Kidney (tissue), 14 donors: ENCODE measurements around the gene MGAM2. TPM values are rescaled to one million over a fixed set of nuclear protein-coding genes. Genes with fewer than 3 reads are reported as not detected.

Experiments
- DNase-seq, 5 donors: peaks; one replicate each; pipeline ENCODE4 v3.0.0-alpha.2; 2013 to 2020
- FAIRE-seq: peaks from 2 replicates; lab custom pipeline; 2012; peaks lifted over from hg19 to GRCh38; lab: Jason Lieb, UNC
- H3K27ac ChIP-seq, 2 donors: one replicate each; pipeline ENCODE4 v1.7.0; 2013; ENCODE audit warnings: low read depth in 2 of 2, low read length in 2 of 2, inconsistent platforms in 1 of 2
- H3K27me3 ChIP-seq: one replicate; pipeline ENCODE4 v1.7.1; 2013; ENCODE audit warnings: low read length, inconsistent platforms; ENCODE audit not compliant: control insufficient read depth, insufficient read depth
- H3K36me3 ChIP-seq, 3 donors: one replicate each; pipeline versions ENCODE4 v1.7.0 to v1.7.1; 2013; ENCODE audit warnings: low read length in 3 of 3, control low read depth in 1 of 3, inconsistent platforms in 1 of 3; ENCODE audit not compliant: insufficient read depth in 3 of 3, control insufficient read depth in 2 of 3
- H3K4me1 ChIP-seq, 3 donors: one replicate each; pipeline versions ENCODE4 v1.7.0 to v1.7.1; 2013; ENCODE audit warnings: low read length in 3 of 3, inconsistent platforms in 1 of 3, low read depth in 1 of 3; ENCODE audit not compliant: control insufficient read depth in 2 of 3, insufficient read depth in 2 of 3
- H3K4me3 ChIP-seq, 3 donors: one replicate each; pipeline versions ENCODE4 v1.7.0 to v1.8.1; 2013; ENCODE audit warnings: low read length in 3 of 3, control low read depth in 1 of 3, inconsistent platforms in 1 of 3
- H3K9ac ChIP-seq, 3 donors: one replicate each; pipeline versions ENCODE4 v1.7.0 to v1.7.1; 2013; ENCODE audit warnings: low read length in 3 of 3, control low read depth in 1 of 3, inconsistent platforms in 1 of 3
- H3K9me3 ChIP-seq, 3 donors: one replicate each; pipeline versions ENCODE4 v1.7.0 to v1.7.1; 2013; ENCODE audit warnings: low read length in 3 of 3, control low read depth in 1 of 3, inconsistent platforms in 1 of 3; ENCODE audit not compliant: control insufficient read depth in 2 of 3, insufficient read depth in 1 of 3
- intact Hi-C: fragments of 100-400 bp; cut with DNase I; formaldehyde crosslinking; loops from one replicate; pipeline ENCODE4 v1.11.1; 2022
- polyA plus RNA-seq: library from polyadenylated mRNA; stranded (reverse); fragments of 350-450 nt; fragmentation: Illumina TruSeq; extraction: RNeasy Lipid Tissue Mini Kit (QIAGEN cat#74804); gene quantifications from one replicate; pipeline ENCODE4 v1.2.3, GENCODE V29; 2014; ENCODE audit warnings: low read depth, low replicate concordance; ENCODE audit not compliant: insufficient read depth
- total RNA-seq: library from RNA; stranded (reverse); fragmentation: NEBNext Ultra II Directional; extraction: Animal tissue kit (Norgen Biotek cat#: 25700); gene quantifications from one replicate; pipeline ENCODE4 v1.2.1, GENCODE V29; 2021
- TF ChIP-seq, protein P1 (sequence below): IDR thresholded peaks from 3 replicates; pipeline ENCODE4 v1.5.1; 2012; ENCODE audit warnings: mild to moderate bottlenecking, moderate library complexity, borderline replicate concordance; ENCODE audit not compliant: insufficient read depth; ENCODE audit errors: extremely low read depth
- donor health status: control.
- donor health status: control.
- donor health status: control.
- donor health status: control.
- donor health status: control.
- donor health status: DM: yes; HTN: yes; CAD: no.
- donor health status: Normal renal cell carcinoma (clear cell type).

The MGAM2 gene
- total and polyA plus RNA-seq, 2 donors from 2014 or later = 0.13 TPM; not detected in 1

DNA sequence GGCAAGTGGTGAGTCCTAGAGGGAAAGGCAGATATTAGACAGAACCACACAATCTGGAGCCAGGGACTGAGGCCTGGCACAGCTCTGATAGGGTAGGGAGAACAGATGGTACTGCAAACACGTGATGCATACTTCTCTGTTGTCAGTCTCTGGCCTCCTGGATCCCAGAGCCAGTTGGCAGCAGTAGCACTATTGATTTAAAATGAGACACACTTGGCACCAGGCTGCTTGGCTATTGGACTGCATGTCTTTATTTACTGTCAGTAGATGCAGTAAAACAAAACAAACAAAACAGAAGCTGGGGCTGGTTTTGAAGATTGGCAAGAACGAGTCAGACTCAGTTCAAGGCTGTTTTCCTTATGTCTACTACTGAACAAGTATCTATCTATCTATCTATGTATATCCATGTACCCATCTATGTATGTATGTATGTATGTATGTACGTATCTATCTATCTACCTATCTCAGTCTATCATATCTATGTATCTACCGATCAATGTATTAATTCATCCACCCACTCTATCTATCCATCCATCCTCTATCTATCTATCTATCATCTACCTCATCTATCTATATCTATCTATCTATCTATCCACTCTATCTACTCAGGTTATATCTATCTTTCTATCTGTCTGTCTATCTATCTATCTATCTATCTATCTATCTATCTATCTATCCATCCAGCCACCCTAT lies 23.4 kb upstream of the MGAM2 start:
- no peak overlapping the region for H3K27ac ChIP-seq
- H3K9ac ChIP-seq = no peak overlapping the region

DNA sequence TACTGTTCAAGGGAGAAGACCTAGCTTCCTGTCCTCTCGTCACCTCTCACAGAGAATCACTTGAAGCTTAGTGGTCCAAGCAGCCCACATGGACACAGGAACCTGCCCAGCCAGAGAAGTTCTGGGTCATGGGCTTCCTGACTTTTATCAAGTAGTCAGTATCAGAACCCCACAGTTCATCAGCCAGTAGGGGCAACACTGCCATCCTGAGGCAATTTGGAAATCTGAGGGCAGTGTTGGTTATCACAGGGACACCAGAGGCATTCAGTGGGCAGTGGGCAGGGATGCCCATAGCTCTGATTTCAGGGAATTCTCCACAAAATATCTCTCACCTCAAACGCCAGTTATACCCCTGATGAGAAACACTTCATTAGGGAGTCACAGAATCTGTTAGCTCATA lies 22.5 kb upstream of the MGAM2 start:
- H3K27ac ChIP-seq = no peak overlapping the region
- FAIRE-seq (no peak), DNase-seq (no peak)
- H3K9me3 ChIP-seq = no peaks in the 10 kb centered on the region
- no peaks in the 10 kb centered on the region for H3K27me3 ChIP-seq
- no peaks in the 10 kb centered on the region for H3K4me1 ChIP-seq
- no peaks in the 10 kb centered on the region for H3K36me3 ChIP-seq
- intact Hi-C loops = no loop called here
- H3K9ac ChIP-seq = no peak overlapping the region
- H3K4me3 ChIP-seq = no peak overlapping the region
- TF ChIP-seq, protein P1, sequence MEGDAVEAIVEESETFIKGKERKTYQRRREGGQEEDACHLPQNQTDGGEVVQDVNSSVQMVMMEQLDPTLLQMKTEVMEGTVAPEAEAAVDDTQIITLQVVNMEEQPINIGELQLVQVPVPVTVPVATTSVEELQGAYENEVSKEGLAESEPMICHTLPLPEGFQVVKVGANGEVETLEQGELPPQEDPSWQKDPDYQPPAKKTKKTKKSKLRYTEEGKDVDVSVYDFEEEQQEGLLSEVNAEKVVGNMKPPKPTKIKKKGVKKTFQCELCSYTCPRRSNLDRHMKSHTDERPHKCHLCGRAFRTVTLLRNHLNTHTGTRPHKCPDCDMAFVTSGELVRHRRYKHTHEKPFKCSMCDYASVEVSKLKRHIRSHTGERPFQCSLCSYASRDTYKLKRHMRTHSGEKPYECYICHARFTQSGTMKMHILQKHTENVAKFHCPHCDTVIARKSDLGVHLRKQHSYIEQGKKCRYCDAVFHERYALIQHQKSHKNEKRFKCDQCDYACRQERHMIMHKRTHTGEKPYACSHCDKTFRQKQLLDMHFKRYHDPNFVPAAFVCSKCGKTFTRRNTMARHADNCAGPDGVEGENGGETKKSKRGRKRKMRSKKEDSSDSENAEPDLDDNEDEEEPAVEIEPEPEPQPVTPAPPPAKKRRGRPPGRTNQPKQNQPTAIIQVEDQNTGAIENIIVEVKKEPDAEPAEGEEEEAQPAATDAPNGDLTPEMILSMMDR = no peak

More for the DNA sequence above, 23.4 kb upstream of the MGAM2 start:
- H3K27me3 ChIP-seq = no peaks in the 10 kb centered on the region
- no peak overlapping the region for H3K4me3 ChIP-seq
- no peaks in the 10 kb centered on the region for H3K9me3 ChIP-seq
- TF ChIP-seq, protein P1 = no peak
- FAIRE-seq (no peak), DNase-seq (no peak)
- H3K36me3 ChIP-seq = no peaks in the 10 kb centered on the region
- no peaks in the 10 kb centered on the region for H3K4me1 ChIP-seq
- intact Hi-C loops = no loop called here

DNA sequence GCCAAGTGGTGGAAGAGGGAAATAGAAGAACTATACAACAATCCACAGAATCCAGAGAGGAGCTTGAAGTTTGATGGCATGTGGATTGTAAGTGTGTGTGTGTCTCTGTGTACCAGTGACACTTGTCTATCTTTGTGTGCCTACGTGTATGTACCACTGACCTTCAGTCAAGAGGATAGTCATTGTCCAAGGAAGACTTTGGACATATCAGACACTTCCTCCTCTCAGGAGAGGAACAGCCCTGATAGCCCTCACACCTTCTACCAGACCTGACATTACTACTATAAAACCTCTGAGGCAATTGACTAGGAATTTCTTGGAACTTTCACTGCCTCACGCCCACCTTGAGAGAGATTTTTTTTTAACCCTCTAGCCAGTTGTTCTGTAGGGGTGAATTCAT lies 19.6 kb upstream of the MGAM2 start:
- intact Hi-C loops = no loop called here

More for the DNA sequence above, 19.6 kb upstream of the MGAM2 start:
- Histone ChIP-seq H3K9me3 (no peaks in the 10 kb centered on the region), H3K9ac (no peak overlapping the region), H3K4me1 (no peaks in the 10 kb centered on the region), H3K4me3 (no peak overlapping the region), H3K27ac (no peak overlapping the region), H3K27me3 (no peaks in the 10 kb centered on the region), H3K36me3 (peaks cover 0 to 6% (median 0%) of the 10 kb centered on the region in 3 donors)
- FAIRE-seq (no peak), DNase-seq (no peak)
- TF ChIP-seq, protein P1 = no peak
